Stomach smooth muscle (tissue), 2 donors: ENCODE measurements around the gene CFAP90.

Experiments used
- H3K27ac ChIP-seq: one replicate; pipeline ENCODE4 v1.7.0; 2013; ENCODE audit warnings: mild to moderate bottlenecking, low read length, inconsistent platforms
- H3K27me3 ChIP-seq, 2 donors: one replicate each; pipeline ENCODE4 v1.7.0; 2013; ENCODE audit warnings: low read length in 2 of 2; ENCODE audit not compliant: insufficient read depth in 2 of 2, control insufficient read depth in 1 of 2
- H3K36me3 ChIP-seq, 2 donors: one replicate each; pipeline ENCODE4 v1.7.0; 2013; ENCODE audit warnings: low read length in 2 of 2; ENCODE audit not compliant: control insufficient read depth in 2 of 2, insufficient read depth in 2 of 2
- H3K4me1 ChIP-seq: one replicate; pipeline ENCODE4 v1.7.0; 2013; ENCODE audit warnings: low read length; ENCODE audit not compliant: control insufficient read depth, insufficient read depth
- H3K4me3 ChIP-seq, 2 donors: one replicate each; pipeline ENCODE4 v1.7.0; 2013; ENCODE audit warnings: low read length in 2 of 2
- H3K9ac ChIP-seq, 2 donors: one replicate each; pipeline ENCODE4 v1.7.0; 2013; ENCODE audit warnings: low read length in 2 of 2, mild to moderate bottlenecking in 1 of 2
- H3K9me3 ChIP-seq, 2 donors: one replicate each; pipeline ENCODE4 v1.7.0; 2013; ENCODE audit warnings: low read length in 2 of 2; ENCODE audit not compliant: control insufficient read depth in 2 of 2
- donor health status: healthy.
- donor health status: Pancreatic carcinoma.

CFAP90 gene

DNA sequence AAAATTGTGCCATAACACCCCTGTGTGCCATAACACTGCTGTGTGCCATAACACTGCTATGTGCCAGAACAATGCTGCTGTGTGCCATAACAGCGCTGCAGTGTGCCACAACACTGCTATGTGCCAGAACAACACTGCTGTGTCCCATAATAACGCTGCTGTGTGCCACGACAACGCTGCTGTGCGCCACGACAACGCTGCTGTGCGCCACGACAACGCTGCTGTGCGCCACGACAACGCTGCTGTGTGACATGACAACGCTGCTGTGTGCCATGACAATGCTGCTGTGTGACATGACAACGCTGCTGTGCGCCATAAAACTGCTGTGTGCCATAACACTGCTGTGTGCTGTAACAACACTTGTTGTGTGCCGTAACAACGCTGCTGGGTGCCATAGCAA is 25.9 kb downstream of the CFAP90 start:
- no peak overlapping the region for H3K4me3 ChIP-seq
- H3K27ac ChIP-seq = no peak overlapping the region
- no peaks in the 10 kb centered on the region for H3K4me1 ChIP-seq
- H3K36me3 ChIP-seq = peaks cover 18 to 28% of the 10 kb centered on the region in 2 donors
- no peak overlapping the region for H3K9ac ChIP-seq
- no peaks in the 10 kb centered on the region for H3K27me3 ChIP-seq
- H3K9me3 ChIP-seq = no peaks in the 10 kb centered on the region

GRCh38 chr5:7823594-7823993 is 27.3 kb downstream of the CFAP90 start:
- H3K4me1 ChIP-seq = no peaks in the 10 kb centered on the region
- H3K9ac ChIP-seq = no peak overlapping the region
- H3K9me3 ChIP-seq = no peaks in the 10 kb centered on the region
- peaks cover 22 to 31% of the 10 kb centered on the region in 2 donors for H3K36me3 ChIP-seq
- no peak overlapping the region for H3K27ac ChIP-seq
- no peak overlapping the region for H3K4me3 ChIP-seq
- H3K27me3 ChIP-seq = no peaks in the 10 kb centered on the region

DNA sequence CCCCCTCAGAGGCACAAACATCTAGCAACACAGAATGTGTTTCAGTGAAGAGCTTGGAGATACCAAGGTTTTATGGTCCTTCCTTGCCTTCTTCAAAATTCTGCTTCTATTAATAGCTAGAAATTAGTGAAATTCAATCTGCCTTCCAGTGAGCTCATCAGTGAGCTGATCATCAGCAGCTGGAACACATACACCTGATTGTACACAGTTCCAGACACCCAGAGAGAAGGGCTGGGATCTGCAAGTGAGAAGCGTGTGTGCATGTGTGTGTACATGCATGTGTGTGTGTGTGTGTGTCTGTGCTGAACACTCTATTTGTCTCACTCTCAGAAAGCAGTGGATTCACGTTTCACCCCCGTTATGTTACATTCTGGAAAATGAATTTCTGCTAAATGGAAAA is 28.5 kb downstream of the CFAP90 start:
- no peaks in the 10 kb centered on the region for H3K4me1 ChIP-seq
- H3K27ac ChIP-seq = no peak overlapping the region
- H3K4me3 ChIP-seq = no peak overlapping the region
- H3K36me3 ChIP-seq = peaks cover 22 to 31% of the 10 kb centered on the region in 2 donors
- H3K9ac ChIP-seq = no peak overlapping the region
- no peaks in the 10 kb centered on the region for H3K9me3 ChIP-seq
- H3K27me3 ChIP-seq = no peaks in the 10 kb centered on the region

- no peaks in the 10 kb centered on the region for H3K9me3 ChIP-seq
- H3K27me3 ChIP-seq = no peaks in the 10 kb centered on the region
- no peak overlapping the region for H3K9ac ChIP-seq
Observed at GRCh38 chr5:7816535-7816901, 34.4 kb downstream of the CFAP90 start.

GRCh38 chr5:7815892-7816534 is 34.9 kb downstream of the CFAP90 start:
- peaks cover 7% of the 10 kb centered on the region for H3K4me1 ChIP-seq
- H3K27me3 ChIP-seq = no peaks in the 10 kb centered on the region
- no peak overlapping the region for H3K27ac ChIP-seq
- H3K9me3 ChIP-seq = no peaks in the 10 kb centered on the region
- no peak overlapping the region for H3K9ac ChIP-seq
- peak overlapping the region; percentile 37 to 40 for H3K4me3 ChIP-seq
- peaks cover 3% of the 10 kb centered on the region in 2 donors for H3K36me3 ChIP-seq

More at GRCh38 chr5:7816535-7816901, 34.4 kb downstream of the CFAP90 start:
- H3K27ac ChIP-seq = no peak overlapping the region
- peaks cover 5 to 6% of the 10 kb centered on the region in 2 donors for H3K36me3 ChIP-seq
- no peak overlapping the region for H3K4me3 ChIP-seq
- H3K4me1 ChIP-seq = peaks cover 7% of the 10 kb centered on the region

GRCh38 chr5:7814816-7815215 is 36.1 kb downstream of the CFAP90 start:
- H3K9me3 ChIP-seq = no peaks in the 10 kb centered on the region
- no peaks in the 10 kb centered on the region for H3K27me3 ChIP-seq
- peaks cover 3% of the 10 kb centered on the region in 2 donors for H3K36me3 ChIP-seq
- H3K9ac ChIP-seq = no peak overlapping the region
- H3K27ac ChIP-seq = no peak overlapping the region
- peaks cover 7% of the 10 kb centered on the region for H3K4me1 ChIP-seq
- H3K4me3 ChIP-seq = no peak overlapping the region

DNA sequence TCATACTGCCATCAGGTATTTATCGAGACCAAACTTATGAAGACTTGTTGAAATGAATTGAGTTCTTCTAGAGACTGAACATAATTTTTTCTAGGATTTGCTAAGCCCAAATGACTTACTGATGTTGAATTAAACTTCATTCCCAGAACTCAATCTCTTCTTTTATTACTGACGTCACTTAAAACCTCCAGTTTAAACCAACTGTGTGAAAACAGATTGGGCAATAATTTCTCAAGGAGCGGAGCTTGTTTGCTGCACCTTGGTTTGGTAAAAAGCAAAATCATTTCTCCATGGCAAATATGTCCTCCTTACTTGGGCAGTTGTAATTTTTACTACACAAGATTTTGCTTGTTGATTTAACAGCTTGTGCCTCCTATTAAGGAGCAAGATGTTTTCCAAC is 37.4 kb downstream of the CFAP90 start:
- H3K9ac ChIP-seq = no peak overlapping the region
- no peaks in the 10 kb centered on the region for H3K36me3 ChIP-seq
- no peaks in the 10 kb centered on the region for H3K9me3 ChIP-seq
- no peak overlapping the region for H3K27ac ChIP-seq
- no peaks in the 10 kb centered on the region for H3K27me3 ChIP-seq
- H3K4me1 ChIP-seq = peaks cover 7% of the 10 kb centered on the region
- H3K4me3 ChIP-seq = no peak overlapping the region

GRCh38 chr5:7813007-7813406 is 37.9 kb downstream of the CFAP90 start:
- no peak overlapping the region for H3K9ac ChIP-seq
- H3K4me3 ChIP-seq = no peak overlapping the region
- no peaks in the 10 kb centered on the region for H3K9me3 ChIP-seq
- no peaks in the 10 kb centered on the region for H3K36me3 ChIP-seq
- H3K27me3 ChIP-seq = no peaks in the 10 kb centered on the region
- peaks cover 7% of the 10 kb centered on the region for H3K4me1 ChIP-seq
- H3K27ac ChIP-seq = no peak overlapping the region

GRCh38 chr5:7811715-7812114 is 39.2 kb downstream of the CFAP90 start:
- H3K4me1 ChIP-seq = peaks cover 6% of the 10 kb centered on the region
- H3K36me3 ChIP-seq = peaks cover 0 to 7% of the 10 kb centered on the region in 2 donors
- no peaks in the 10 kb centered on the region for H3K9me3 ChIP-seq
- H3K9ac ChIP-seq = no peak overlapping the region
- H3K4me3 ChIP-seq = no peak overlapping the region
- no peaks in the 10 kb centered on the region for H3K27me3 ChIP-seq
- no peak overlapping the region for H3K27ac ChIP-seq

GRCh38 chr5:7808998-7809397 is 41.9 kb downstream of the CFAP90 start:
- Histone ChIP-seq H3K4me3 (no peak overlapping the region), H3K9ac (no peak overlapping the region), H3K4me1 (no peaks in the 10 kb centered on the region), H3K36me3 (peaks cover 3 to 7% of the 10 kb centered on the region in 2 donors), H3K9me3 (no peaks in the 10 kb centered on the region), H3K27ac (no peak overlapping the region), H3K27me3 (no peaks in the 10 kb centered on the region)

GRCh38 chr5:7805379-7805778 is 45.6 kb downstream of the CFAP90 start:
- no peaks in the 10 kb centered on the region for H3K27me3 ChIP-seq
- no peak overlapping the region for H3K9ac ChIP-seq
- H3K9me3 ChIP-seq = no peaks in the 10 kb centered on the region
- no peak overlapping the region for H3K27ac ChIP-seq
- H3K4me1 ChIP-seq = no peaks in the 10 kb centered on the region
- H3K36me3 ChIP-seq = peaks cover 3 to 7% of the 10 kb centered on the region in 2 donors
- no peak overlapping the region for H3K4me3 ChIP-seq
